Measurements from ENCODE around the gene EXO1.
A peak's percentile ranks its signal among the peaks of the same experiment; 100 is the strongest.
"Not testable (repeated sequence)": the region's sequence is repeated elsewhere in the genome, so short reads cannot be mapped to it uniquely, and the experiment has no call there.

EXO1 gene

DNA sequence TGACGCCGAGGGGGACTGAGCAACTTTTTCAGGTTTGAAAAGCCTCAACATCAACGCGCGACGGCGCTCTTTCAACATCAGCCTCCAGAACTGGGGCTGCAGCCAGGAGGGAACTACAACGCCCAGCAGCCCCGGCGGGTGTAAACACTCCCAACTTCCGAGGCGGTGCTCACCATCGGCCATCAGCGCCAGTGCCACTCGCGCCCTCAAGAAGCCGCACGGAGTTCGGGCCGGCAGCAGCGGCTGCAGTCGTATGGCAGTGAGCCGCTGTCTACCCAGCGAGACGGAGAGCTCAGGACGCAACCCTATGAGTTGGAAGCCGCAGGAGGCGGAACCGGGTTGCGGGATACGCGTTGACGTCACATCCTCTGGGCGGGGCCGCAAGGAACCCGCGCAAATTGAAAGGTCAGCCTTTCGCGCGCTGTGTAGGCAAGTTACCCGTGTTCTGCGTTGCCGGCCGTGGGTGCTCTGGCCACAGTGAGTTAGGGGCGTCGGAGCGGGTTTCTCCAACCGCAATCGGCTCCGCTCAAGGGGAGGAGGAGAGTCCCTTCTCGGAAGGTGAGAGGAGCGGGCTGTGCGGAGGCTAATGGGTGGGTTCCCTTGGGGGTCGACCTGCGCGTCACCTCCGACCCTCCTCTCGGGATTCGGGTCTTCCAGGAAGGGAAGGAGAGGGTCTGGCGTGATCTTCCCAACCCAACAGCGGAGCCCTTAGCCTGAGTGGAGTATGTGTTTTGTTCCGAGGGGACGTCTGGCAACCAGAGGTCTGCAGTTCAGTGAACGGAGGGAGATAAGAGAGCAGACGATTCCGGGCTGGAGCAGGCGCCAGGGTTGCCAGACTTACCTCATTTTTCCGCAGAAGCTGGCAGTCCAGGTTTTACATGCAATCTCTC lies at the start of gene EXO1:
Gene EXO1 (plus strand): TSS at position 409 of the 890 bp plus-strand sequence. CDS start 2,222 bp downstream, outside the sequence.
- TF ChIP-seq, protein P1, sequence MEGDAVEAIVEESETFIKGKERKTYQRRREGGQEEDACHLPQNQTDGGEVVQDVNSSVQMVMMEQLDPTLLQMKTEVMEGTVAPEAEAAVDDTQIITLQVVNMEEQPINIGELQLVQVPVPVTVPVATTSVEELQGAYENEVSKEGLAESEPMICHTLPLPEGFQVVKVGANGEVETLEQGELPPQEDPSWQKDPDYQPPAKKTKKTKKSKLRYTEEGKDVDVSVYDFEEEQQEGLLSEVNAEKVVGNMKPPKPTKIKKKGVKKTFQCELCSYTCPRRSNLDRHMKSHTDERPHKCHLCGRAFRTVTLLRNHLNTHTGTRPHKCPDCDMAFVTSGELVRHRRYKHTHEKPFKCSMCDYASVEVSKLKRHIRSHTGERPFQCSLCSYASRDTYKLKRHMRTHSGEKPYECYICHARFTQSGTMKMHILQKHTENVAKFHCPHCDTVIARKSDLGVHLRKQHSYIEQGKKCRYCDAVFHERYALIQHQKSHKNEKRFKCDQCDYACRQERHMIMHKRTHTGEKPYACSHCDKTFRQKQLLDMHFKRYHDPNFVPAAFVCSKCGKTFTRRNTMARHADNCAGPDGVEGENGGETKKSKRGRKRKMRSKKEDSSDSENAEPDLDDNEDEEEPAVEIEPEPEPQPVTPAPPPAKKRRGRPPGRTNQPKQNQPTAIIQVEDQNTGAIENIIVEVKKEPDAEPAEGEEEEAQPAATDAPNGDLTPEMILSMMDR (IDR thresholded peaks at IDR 0.05; ENCODE audit: control insufficient read depth, insufficient read depth, low read depth, low read length, missing control alignments) = peak; percentile 36
- peak within 1 kb of the TSS; percentile 70 for H3K4me3 ChIP-seq (ENCODE audit: control insufficient read depth, low read depth, low read length)
- peak; percentile 51 for DNase-seq (ENCODE audit: low read depth)

GRCh38 chr1:241799416-241799815 lies 48.6 kb upstream of the EXO1 start:
- peak; percentile 14 for DNase-seq (ENCODE audit: low read depth)
- H3K4me3 ChIP-seq (ENCODE audit: control insufficient read depth, low read depth, low read length) = no peak overlapping the region
- TF ChIP-seq, protein P1 (IDR thresholded peaks at IDR 0.05; ENCODE audit: control insufficient read depth, insufficient read depth, low read depth, low read length, missing control alignments) = no peak

DNA sequence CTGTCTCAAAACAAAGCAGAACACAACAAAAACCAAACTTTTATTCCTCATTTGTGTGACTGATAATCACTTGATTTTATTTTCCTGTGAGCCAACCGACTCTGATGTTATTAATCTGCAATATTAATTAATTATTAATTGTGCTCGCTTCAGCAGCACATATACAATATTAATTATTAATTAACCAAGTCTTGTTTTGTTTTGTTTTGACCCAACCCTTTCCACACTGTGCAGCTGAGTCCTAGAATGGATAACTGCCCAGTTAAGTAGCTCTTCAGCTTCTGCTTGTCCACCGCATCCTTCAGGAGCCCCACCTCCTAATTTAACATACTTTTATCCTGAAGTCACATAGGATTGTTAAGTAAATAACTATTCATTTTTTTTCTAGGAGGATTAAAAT lies 47.4 kb upstream of the EXO1 start:
- no peak for DNase-seq (ENCODE audit: low read depth)
- TF ChIP-seq, protein P1 (IDR thresholded peaks at IDR 0.05; ENCODE audit: control insufficient read depth, insufficient read depth, low read depth, low read length, missing control alignments) = no peak
- H3K4me3 ChIP-seq (ENCODE audit: control insufficient read depth, low read depth, low read length) = no peak overlapping the region

DNA sequence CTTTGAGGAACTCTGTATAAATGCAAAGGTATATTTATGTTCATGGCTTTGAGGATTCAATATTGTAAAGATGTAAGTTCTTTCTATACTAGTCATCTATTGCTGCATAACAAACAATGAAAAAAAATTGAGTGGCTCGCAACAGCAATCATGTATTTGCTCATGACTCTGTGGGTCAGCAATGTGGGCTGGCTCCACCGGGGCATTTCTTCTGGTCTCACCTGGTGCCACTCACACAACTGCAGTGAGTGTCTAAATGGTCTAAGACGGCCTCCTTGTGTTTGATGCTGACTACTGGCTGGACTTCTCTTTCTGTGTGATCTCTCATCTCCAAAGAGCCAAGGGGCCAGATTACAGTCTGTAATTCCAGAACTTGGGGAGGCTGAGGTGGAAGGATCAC lies 45.1 kb upstream of the EXO1 start:
- DNase-seq (ENCODE audit: low read depth) = no peak
- TF ChIP-seq, protein P1 (IDR thresholded peaks at IDR 0.05; ENCODE audit: control insufficient read depth, insufficient read depth, low read depth, low read length, missing control alignments) = no peak
- no peak overlapping the region for H3K4me3 ChIP-seq (ENCODE audit: control insufficient read depth, low read depth, low read length)

- H3K4me3 ChIP-seq (ENCODE audit: control insufficient read depth, low read depth, low read length) = not testable (repeated sequence)
Observed at GRCh38 chr1:241804706-241805105, 43.3 kb upstream of the EXO1 start.

GRCh38 chr1:241808265-241808664 lies 39.7 kb upstream of the EXO1 start:
- H3K4me3 ChIP-seq (ENCODE audit: control insufficient read depth, low read depth, low read length) = no peak overlapping the region
- DNase-seq (ENCODE audit: low read depth) = no peak
- TF ChIP-seq, protein P1 (IDR thresholded peaks at IDR 0.05; ENCODE audit: control insufficient read depth, insufficient read depth, low read depth, low read length, missing control alignments) = no peak

More at GRCh38 chr1:241804706-241805105, 43.3 kb upstream of the EXO1 start:
- not testable (repeated sequence) for DNase-seq (ENCODE audit: low read depth)

- TF ChIP-seq, protein P1 (IDR thresholded peaks at IDR 0.05; ENCODE audit: control insufficient read depth, insufficient read depth, low read depth, low read length, missing control alignments) = no peak
- DNase-seq (ENCODE audit: low read depth) = no peak
- no peak overlapping the region for H3K4me3 ChIP-seq (ENCODE audit: control insufficient read depth, low read depth, low read length)
Observed at GRCh38 chr1:241810769-241811405, 37.1 kb upstream of the EXO1 start.
